GM06990 (cell line): ENCODE results near the gene CTNNA3.
"Not testable (repeated sequence)": the region's sequence is repeated elsewhere in the genome, so short reads cannot be mapped to it uniquely, and the experiment has no call there.

ENCODE experiments used
- DNase-seq: peaks from one replicate; pipeline ENCODE4 v3.0.0-alpha.2; 2011; ENCODE audit not compliant: insufficient read length; ENCODE audit errors: extremely low read depth
- H3K27me3 ChIP-seq: replicated peaks from 2 replicates; pipeline ENCODE4 v1.6.0; 2011; ENCODE audit warnings: low read length; ENCODE audit not compliant: control insufficient read depth, insufficient read depth
- H3K36me3 ChIP-seq: 2 replicates; pipeline ENCODE4 v1.5.1; 2011; ENCODE audit warnings: low read length; ENCODE audit not compliant: control insufficient read depth, insufficient read depth
- H3K4me3 ChIP-seq: replicated peaks from 2 replicates; pipeline ENCODE4 v1.5.1; 2011; ENCODE audit warnings: low read depth, mild to moderate bottlenecking, control low read depth, low read length
- TF ChIP-seq, protein P1 (sequence below): IDR thresholded peaks from 2 replicates; pipeline ENCODE4 v1.5.1; 2011; ENCODE audit warnings: low read length, control low read depth, mild to moderate bottlenecking, inconsistent platforms; ENCODE audit not compliant: insufficient read depth, poor library complexity, severe bottlenecking

The CTNNA3 gene

DNA sequence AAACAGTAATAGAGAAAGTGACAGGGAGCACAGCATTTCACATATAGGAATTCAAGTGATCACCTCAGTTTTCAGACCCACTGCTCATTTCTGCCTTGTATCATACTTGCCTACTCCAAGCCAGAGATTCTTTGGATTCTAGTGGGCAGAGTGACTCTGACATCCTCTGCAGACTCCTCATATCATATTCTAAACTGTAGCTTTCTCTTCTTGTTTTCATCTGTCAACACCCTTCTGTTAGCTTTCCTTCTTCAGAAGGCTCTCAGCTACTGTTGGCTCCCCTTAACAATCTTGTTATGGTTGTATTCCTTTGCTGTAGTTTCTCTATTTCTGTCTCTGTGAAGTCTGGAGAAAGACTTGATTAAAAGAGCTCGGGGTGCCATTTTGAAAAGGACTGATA, 120.5 kb downstream of the CTNNA3 start:
- Histone ChIP-seq H3K4me3 (no peak overlapping the region), H3K36me3 (no peaks in the 10 kb centered on the region), H3K27me3 (no peaks in the 10 kb centered on the region)
- TF ChIP-seq, protein P1, sequence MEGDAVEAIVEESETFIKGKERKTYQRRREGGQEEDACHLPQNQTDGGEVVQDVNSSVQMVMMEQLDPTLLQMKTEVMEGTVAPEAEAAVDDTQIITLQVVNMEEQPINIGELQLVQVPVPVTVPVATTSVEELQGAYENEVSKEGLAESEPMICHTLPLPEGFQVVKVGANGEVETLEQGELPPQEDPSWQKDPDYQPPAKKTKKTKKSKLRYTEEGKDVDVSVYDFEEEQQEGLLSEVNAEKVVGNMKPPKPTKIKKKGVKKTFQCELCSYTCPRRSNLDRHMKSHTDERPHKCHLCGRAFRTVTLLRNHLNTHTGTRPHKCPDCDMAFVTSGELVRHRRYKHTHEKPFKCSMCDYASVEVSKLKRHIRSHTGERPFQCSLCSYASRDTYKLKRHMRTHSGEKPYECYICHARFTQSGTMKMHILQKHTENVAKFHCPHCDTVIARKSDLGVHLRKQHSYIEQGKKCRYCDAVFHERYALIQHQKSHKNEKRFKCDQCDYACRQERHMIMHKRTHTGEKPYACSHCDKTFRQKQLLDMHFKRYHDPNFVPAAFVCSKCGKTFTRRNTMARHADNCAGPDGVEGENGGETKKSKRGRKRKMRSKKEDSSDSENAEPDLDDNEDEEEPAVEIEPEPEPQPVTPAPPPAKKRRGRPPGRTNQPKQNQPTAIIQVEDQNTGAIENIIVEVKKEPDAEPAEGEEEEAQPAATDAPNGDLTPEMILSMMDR = no peak
- no peak for DNase-seq

DNA sequence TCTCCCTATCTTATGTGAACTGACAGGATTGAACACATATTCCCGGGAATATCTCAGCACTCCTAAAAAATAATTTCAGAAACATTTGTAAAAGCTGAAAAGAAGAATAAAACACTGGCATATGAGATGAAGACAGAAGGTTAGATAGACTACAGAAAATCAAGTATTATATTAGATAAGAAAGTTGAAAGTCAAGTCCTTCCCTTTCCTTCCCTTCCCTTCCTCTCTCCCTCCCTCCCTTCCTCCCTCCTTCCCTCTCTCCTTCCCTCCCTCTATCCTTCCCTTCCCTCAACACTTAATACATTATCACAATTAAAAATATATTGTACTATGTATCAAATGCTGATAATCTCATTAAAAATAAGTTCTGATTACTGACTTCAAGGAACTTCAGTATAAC, 122.5 kb downstream of the CTNNA3 start:
- H3K36me3 ChIP-seq = no peaks in the 10 kb centered on the region
- DNase-seq = no peak
- TF ChIP-seq, protein P1 = no peak
- no peak overlapping the region for H3K4me3 ChIP-seq
- no peaks in the 10 kb centered on the region for H3K27me3 ChIP-seq

DNA sequence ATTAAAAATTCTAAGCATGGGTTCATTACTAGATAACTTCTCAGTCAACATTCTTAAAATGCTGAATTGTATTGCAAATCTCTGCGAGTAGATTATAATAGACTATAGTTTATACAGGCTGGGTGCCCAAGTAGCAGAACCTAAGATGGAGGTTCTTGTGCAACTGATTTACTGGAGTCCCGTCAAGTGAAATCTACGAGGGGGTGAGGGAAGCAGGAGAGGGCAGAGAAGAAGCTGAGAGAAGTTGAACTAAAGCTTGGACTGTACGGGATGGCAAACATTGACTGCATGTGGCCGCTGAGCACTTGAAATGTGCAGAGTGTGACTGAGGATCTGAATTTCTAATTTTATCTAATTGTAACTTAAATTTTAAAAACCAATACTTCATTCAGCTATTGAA, 124.5 kb downstream of the CTNNA3 start:
- Histone ChIP-seq H3K27me3 (no peaks in the 10 kb centered on the region), H3K4me3 (no peak overlapping the region), H3K36me3 (no peaks in the 10 kb centered on the region)
- no peak for DNase-seq
- TF ChIP-seq, protein P1 = no peak

DNA sequence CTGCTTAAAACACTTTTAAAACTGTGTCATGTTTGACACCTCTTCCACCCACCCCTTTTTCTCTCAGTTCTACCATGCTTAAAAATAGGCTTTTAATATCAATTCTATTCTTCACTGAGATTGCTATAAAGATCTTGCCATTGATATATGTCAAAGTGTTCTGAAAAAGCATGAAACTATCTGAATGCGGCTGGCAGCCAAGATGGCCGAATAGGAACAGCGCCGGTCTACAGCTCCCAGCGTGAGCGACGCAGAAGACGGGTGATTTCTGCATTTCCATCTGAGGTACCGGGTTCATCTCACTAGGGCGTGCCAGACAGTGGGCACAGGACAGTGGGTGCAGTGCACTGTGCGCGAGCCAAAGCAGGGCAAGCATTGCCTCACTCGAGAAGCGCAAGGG, 137.7 kb downstream of the CTNNA3 start:
- not testable (repeated sequence) for H3K4me3 ChIP-seq, DNase-seq, H3K27me3 ChIP-seq, H3K36me3 ChIP-seq

DNA sequence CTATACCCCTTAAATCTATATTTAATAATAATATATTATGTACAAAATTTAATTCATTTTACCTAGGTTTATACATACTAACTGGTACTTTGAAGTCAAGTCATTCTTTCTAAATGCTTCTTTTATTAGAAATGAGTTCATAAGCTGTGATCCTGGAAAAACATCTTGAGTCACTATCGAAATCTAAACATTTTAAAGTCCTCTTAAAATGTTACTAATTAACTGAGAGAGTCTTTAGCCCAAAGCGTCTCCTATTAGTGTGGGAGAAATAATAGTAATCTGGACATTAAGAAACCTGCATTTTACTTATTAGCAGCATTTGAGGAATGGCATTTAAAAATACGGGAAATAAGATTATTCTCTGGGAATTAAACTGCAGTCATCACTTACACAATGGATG, 142.7 kb downstream of the CTNNA3 start:
- no peak for DNase-seq
- H3K36me3 ChIP-seq = no peaks in the 10 kb centered on the region
- no peak overlapping the region for H3K4me3 ChIP-seq
- TF ChIP-seq, protein P1 = no peak
- H3K27me3 ChIP-seq = no peaks in the 10 kb centered on the region

DNA sequence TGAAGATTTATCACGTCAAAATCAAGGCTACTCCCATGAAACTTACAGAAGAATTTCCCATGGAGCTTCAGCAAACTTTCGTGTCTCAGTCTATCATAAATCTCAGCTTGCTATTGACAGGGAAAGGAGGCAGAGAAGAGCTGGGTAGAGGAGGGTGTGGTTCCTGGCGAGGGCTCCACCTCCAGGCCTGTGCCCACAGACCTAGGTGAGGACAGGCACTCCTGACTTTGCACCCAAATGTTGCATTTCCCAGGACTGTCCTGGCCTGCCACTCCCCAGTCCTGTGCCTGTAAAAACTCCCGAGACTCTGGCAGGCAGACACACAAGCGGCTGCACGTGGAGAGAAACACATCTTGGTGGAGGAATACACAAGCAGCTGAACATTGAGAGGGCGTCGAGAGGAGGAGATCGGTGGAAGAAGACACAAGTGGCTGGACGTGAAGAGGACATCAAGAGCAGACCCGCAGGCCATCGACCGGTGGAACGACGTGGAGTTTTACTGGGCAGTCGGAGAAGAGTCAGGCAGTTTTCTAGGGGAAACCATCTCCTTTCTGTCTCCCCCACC, 145.1 kb downstream of the CTNNA3 start:
- no peak overlapping the region for H3K4me3 ChIP-seq
- no peak for DNase-seq
- TF ChIP-seq, protein P1 = no peak
- H3K36me3 ChIP-seq = no peaks in the 10 kb centered on the region
- no peaks in the 10 kb centered on the region for H3K27me3 ChIP-seq
